Effector CD4-positive, alpha-beta T cell (primary cell): Measurements from ENCODE around the gene VIL1. TPM values are rescaled to one million over a fixed set of nuclear protein-coding genes. Genes with fewer than 3 reads are reported as not detected.

Experiments
- DNase-seq: peaks from one replicate; pipeline ENCODE4 v3.0.0-alpha.2; 2020
- total RNA-seq: gene quantifications from one replicate; lab custom pipeline; 2026; lab: John Stamatoyannopoulos, UW

VIL1 gene
- not detected for total RNA-seq

DNA sequence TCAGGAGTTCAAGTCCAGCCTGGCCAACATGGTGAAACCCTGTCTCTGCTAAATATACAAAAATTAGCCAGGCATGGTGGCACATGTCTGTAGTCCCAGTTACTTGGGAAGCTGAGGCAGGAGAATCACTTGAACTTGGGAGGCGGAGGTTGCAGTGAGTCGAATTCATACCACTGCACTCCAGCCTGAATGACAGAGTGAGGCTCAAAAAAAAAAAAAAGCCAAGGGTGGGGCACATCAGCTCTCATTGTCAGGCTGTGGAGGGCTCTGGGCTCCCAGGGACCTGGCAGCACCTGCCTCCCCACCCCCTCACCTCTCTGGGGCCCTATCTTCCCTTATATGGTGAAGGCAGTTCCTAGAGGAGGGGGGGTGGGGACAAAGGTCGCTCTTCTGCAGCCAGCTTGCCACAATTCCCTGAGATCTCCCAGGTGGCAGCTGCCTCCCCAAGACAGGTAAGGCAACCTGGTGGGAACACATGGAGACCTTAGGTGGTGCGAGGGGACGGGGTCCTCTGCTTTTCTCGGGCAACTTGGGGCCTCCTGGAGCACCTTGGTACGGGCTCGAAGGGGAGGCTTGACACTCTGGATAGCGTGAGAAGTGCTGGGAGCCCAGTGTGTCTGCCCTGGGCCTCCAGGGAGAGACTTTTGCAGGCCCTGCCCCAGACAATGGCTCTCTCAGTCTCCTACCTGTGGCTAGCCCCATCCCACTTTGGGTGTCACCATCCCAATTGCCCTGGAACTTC, at the start of gene VIL1:
Gene VIL1 (plus strand): TSS at position 407 of the 742 bp plus-strand sequence. CDS start 4,656 bp downstream, outside the sequence.
- no peak for DNase-seq

DNA sequence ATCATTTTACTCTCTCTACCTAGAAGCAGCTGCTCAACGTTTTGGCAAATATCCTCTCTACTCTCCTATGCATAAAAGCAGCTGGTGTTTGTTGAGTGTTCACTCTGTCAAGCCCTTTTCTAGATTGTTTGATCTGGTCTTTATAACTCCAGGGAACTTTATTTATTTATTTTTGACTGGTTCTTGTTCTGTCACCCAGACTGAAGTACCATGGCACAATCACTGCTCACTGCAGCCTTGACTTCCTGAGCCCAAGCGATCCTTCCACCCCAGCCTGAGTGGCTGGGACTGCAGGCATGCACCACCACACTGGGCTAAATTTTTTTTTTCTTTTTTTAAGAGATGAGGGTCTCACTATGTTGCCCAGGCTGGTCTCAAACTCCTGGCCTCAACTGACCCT, 49.6 kb upstream of the VIL1 start:
- DNase-seq = no peak

DNA sequence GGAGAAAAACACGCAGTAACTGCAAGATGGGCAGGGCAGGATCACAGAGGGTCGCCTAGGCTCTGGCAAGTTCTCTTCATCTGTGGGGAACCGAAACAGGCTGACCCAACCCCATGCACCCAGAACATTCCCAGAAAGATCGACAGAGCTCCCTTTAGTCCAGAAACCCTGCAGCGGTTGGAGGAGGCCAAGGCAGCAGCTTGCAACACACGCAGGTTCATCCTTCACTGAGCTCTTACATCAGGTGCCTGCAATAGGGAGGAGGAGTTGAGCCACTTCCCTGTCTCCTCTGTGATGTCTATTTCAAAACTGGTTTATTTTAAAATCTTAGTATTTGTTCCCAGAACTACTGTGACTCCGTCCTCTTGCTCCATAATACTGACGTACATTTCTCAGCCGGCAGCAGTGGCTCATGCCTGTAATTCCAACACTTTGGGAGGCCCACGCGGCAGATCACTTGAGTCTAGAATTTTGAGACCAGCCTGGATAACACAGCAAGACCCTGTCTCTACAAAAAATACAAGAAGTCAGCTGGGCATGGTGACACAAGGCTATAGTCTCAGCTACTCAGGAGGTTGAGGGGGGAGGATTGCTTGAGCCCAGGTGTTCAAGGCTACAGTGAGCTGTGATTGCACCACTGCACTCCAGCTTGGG, 48.4 kb upstream of the VIL1 start:
- no peak for DNase-seq

DNA sequence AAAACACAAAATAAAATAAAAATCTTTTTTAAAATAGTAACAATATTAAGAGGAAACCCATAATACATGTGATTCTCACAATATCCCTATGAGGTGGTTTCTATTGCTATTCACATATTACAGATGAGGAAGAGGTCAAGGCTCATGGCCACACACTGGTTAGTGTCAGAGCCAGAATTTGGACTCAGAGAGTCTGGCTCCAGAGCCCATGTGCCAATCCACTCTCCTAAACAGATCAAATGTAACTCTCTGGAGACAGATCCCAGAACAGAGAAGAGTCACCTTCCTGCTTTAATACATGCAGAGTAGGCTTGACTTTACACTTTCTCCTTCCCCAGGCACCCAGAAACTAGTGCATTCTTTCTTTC, 47.0 kb upstream of the VIL1 start:
- DNase-seq = no peak

DNA sequence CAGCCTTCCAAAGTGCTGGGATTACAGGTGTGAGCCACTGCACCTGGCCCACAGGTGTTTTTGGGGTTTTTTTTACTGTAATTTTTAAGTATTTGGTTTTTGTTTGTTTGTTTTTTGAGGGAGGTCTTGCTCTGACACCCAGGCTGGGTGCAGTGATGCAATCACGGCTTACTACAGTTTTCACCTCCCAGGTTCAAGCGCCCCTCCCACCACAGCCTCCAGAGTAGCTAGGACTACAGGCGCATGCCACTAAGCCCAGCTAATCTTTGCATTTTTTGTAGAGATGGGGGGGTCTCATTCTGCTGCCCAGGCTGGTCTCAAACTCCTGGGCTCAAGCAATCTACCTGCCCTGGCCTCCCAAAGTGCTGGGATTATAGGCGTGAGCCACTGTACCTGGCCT, 44.1 kb upstream of the VIL1 start:
- DNase-seq = no peak

DNA sequence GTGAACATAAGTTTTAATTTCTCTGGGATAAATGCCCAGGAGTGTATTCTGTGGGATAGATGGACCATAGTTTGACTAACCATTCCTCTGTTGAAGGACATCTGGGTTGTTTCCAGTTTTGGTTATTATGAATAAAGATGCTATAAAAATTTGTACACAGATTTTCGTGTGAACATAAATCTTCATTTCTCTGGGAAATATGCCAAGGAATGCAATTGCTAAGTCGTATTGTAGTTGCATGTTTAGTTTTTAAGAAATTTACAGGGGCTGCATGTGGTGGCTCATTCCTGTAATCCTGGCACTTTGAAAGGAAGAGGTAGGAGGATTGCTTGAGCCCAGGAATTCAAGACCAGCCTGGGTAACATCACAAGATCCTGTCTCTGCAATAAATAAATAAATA, 43.7 kb upstream of the VIL1 start:
- no peak for DNase-seq

DNA sequence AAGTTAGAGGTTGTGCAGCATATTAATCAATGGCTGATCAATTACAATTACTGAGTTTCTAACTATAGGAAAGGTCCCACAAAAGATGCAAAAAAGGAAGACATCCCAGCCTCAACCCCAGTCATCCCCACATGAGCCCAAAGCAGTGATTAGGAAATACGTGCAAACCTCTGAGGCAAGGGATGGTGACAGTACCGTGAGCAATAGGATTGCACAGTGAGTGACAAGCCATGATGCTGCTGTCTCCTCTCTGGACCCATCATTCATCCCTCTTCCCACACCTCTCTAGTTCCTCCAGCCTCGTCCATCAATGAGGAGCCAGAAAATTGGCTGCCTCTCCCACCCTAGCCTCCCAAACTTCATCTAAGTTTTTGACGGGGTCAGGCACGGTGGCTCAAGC, 40.9 kb upstream of the VIL1 start:
- DNase-seq = no peak

DNA sequence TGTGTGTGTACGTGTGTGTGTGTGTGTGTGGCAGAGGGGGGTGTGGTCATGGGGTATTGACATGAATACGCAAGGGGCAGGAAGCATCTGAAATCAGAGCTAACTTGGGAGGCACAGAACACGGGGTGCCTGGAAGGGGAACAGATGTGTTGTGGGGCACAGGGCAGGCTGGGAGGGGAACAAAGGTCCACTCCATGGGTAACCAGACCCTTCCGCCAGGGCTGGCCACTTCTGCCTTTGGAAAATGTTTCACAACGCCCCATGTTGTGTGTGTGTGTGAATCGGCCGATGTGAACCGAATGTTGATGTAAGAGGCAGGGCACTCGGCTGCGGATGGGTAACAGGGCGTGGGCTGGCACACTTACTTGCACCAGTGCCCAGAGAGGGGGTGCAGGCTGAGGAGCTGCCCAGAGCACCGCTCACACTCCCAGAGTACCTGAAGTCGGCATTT, 37.0 kb upstream of the VIL1 start, which contains the start of gene SLC11A1:
Gene SLC11A1 (plus strand): TSS at position 358 of the 451 bp plus-strand sequence. CDS start 96 bp downstream, outside the sequence.
- no peak for DNase-seq

DNA sequence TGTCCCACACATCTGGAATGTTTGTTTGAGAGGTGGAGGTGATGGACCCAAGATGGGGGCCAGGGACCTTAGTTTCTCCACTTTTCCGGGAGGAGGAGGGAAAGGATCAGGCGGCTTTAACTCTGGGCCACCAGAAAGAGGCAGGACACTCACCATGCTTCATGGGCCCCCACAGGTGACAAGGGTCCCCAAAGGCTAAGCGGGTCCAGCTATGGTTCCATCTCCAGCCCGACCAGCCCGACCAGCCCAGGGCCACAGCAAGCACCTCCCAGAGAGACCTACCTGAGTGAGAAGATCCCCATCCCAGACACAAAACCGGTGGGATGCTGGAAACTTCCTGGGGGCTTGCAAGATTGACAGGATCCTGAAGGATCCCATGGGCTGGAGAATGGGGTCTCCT, 36.1 kb upstream of the VIL1 start:
- no peak for DNase-seq

DNA sequence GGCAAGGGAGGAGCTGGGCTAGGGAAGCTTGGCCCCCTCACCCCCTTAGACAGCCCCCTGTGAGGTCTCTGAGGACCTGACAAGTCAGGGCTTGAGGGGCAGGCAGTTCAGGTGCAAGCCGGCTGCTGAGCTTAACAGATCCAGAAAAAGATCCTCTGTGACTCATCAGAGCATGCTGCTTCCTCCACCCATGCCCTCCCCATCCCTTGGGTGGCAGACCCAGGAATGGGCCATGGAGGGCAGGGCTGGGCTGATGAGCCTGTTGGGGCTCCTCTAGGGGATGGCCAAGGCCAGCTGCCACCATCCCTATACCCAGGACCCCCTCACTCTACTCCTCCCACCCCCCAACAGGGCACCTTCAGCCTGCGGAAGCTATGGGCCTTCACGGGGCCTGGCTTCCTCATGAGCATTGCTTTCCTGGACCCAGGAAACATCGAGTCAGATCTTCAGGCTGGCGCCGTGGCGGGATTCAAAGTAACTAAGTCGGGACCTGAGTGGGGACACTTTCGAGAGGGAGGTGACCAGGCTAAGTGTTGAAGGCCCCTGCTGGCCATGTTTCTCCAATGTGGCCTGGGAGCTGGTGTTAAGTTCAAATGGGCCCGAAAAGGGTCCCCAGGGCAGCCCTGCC, 34.9 kb upstream of the VIL1 start:
- DNase-seq = no peak

DNA sequence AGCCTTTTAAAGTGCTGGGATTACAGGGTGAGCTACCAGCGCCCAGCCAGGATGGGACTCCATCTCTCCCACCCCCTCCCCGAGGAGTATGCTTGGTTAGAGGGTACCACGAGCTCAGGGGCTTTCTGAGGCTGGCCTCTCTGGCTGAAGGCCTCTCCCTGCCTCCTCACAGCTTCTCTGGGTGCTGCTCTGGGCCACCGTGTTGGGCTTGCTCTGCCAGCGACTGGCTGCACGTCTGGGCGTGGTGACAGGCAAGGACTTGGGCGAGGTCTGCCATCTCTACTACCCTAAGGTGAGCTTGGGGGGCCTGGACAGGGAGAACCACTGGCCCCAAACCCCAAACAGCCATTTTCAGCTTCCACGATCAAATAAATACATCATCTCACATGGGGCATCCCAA, 33.9 kb upstream of the VIL1 start:
- DNase-seq = no peak

DNA sequence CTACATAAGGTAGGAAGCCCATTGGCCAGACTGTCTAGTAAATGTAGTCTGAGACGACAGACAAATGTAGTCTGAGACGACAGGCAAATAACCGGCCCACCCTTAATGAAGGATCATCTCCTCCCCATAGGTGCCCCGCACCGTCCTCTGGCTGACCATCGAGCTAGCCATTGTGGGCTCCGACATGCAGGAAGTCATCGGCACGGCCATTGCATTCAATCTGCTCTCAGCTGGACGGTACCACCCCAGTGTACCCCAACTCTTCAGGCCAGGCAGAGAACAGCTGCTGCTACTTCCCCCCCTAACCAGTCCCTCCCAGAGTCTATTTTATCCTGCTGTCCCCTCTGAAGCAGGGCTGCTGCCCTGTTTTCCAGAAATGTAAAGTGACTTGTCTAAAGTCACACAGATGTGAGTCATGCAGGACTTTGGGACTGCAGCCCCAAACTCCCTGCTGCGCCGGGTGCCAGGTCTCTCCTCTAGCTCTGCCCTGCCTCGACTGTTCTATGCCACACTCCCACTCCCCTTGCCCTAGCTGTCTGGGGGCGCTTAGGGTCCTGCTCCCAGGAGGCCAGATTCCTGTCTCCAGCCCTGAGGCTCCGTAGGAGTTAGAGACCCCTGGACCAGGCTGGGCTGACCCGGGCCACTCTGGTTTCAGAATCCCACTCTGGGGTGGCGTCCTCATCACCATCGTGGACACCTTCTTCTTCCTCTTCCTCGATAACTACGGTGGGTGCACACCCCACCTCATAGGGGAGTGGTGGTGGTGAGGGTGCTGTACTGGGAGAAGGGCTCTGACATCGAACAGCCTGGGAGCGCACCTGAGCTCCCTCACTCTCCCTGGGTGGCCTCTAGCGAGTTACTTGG, 32.2 kb upstream of the VIL1 start:
- no peak for DNase-seq

DNA sequence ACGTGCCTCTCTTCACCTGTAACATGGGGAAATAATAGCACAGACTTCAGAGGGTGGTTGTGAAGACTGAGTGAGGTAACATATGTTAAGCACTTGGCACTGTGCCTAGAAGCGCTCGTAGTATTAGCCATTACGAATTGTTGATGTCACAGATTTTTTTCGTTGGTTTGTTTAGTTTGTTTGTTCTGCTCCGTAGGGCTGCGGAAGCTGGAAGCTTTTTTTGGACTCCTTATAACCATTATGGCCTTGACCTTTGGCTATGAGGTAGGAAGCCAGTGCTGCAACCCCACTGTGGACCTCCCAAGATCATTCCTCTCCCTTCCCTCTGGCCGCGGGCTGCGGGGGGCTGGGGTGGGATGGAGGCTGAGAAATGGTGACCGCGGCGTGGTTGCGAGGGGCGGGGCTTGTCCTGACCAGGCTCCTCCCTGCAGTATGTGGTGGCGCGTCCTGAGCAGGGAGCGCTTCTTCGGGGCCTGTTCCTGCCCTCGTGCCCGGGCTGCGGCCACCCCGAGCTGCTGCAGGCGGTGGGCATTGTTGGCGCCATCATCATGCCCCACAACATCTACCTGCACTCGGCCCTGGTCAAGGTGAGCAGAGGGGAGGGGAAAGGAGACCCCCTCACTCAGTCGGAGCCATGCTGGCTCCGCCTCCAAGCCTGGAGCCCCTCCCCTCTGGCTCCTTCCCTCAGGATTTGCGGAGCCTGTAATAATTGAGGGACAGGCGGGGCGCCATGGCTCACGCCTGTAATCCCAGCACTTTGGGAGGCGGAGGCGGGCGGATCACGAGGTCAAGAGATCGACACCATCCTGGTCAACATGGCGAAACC, 31.3 kb upstream of the VIL1 start:
- DNase-seq = no peak

DNA sequence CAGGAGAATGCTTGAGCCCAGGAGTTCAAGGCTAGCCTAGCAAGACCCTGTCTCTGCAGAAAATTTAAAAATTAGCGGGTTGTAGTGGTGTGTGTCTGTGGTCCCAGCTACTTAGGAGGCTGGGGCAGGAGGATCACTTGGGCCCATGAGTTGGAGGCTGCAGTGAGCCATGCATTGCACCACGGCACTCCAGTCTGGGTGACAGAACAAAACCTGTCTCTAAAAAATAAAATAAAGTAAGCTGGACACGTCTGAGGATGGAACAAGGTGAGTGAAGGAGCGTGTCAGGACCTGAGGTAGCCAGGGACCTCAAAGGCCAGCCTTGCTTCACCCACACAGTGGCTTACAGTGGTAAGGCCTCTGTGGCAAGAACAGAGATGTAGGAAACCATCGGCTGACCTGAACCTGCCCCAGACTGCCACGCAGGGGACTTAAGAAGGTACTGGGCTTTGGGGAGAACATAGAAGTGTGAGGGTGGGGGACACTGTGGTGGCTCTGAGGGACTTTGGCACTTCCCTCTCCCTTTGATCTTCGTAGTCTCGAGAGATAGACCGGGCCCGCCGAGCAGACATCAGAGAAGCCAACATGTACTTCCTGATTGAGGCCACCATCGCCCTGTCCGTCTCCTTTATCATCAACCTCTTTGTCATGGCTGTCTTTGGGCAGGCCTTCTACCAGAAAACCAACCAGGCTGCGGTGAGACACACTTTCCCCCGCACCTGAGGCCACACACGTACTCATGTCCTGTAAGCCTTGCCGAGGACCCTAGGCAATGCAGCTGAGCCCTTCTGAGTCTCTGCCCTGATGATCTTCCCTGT, 29.4 kb upstream of the VIL1 start:
- DNase-seq = no peak

DNA sequence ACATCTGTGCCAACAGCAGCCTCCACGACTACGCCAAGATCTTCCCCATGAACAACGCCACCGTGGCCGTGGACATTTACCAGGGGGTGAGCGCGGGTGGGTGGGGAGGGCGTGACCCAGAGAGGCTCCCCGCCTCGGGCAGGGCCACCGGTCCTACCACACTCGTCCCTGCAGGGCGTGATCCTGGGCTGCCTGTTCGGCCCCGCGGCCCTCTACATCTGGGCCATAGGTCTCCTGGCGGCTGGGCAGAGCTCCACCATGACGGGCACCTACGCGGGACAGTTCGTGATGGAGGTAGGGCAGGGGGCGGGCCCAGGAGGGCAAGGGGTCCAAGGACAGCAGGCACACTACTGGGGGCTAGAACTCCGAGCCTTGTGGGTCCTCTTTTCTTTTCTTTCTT, 27.7 kb upstream of the VIL1 start:
- no peak for DNase-seq

DNA sequence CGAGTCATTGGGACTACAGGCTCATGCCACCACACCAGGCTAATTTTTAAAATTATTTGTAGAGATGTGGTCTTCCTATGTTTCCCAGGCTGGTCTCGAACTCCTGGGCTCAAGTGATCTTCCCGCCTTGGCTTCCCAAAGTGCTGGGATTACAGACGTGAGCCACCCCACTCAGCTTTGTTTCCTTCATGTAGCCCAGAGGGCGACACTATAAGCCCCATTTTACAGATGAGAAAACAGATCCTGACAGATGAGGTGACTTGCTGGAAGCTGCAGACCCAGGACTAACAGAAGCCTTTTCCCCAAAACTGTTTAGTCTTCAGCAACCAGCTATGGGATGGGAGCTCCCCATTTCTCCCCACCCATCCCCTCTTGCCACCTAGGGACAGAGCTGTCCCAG, 26.5 kb upstream of the VIL1 start:
- DNase-seq = no peak

DNA sequence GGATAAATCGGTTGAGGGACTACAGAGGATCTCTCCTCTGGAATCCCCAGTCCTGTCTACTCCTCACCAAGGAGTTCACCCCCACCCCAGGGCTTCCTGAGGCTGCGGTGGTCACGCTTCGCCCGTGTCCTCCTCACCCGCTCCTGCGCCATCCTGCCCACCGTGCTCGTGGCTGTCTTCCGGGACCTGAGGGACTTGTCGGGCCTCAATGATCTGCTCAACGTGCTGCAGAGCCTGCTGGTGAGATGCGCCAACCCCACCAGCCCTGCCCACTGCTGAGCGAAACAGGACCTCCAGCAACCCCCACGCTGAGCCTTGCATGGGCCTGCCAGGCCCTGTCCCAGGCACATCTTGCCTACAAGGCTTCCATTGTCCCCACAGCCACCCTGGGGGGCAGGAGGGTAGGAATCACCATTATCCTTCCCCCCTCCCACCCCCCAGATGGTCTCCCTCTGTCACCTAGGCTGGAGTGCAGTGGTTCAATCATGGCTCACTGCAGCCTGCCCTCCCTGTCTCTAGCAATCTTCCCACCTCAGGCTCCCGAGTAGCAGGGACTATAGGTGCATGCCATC, 25.9 kb upstream of the VIL1 start:
- DNase-seq = no peak

DNA sequence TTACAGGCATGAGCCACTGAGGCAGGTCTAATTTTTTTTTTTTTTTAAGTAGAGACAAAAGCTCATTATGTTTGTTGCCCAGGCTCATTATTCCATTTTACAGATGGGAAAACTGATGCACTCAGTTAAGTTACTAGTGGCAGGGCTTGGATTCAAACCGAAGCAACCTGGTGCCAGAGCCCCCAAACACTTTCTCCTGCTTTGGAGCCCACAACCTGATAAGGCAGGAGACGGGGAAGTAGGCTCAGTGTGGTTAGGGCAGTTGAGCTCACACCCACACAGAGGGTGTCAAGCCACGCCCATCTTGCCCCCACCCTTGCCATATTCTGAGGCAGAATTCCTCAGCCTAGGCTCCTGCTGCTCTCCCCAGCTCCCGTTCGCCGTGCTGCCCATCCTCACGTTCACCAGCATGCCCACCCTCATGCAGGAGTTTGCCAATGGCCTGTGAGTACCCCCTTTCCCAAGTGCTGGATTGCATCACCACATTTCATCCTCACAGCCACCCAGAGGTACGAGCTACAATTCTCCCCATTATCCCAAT, 25.1 kb upstream of the VIL1 start:
- no peak for DNase-seq

DNA sequence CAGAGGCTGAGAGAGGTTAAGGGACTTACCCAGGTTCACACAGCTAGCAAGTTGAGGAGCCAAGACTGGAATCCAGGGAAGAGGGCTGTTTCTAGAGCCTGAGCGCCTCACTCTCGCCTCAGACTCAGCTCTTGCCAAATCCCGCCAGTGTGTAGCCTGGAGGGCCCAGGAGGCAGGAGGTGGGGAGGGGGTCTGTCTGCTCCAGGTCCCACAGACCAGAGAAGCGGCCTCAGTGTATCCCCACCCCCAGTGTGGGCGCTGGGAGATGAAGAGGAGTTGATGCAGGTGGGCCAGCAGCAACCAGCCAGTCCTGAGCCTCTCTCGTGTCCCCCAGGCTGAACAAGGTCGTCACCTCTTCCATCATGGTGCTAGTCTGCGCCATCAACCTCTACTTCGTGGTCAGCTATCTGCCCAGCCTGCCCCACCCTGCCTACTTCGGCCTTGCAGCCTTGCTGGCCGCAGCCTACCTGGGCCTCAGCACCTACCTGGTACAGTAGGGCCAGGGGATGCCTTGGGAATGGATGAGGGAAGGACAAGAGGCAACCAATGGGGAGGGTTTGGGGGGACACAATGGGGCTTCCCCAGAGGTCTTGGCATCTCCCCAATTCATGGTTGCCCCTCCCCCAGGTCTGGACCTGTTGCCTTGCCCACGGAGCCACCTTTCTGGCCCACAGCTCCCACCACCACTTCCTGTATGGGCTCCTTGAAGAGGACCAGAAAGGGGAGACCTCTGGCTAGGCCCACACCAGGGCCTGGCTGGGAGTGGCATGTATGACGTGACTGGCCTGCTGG, 24.4 kb upstream of the VIL1 start:
- no peak for DNase-seq

DNA sequence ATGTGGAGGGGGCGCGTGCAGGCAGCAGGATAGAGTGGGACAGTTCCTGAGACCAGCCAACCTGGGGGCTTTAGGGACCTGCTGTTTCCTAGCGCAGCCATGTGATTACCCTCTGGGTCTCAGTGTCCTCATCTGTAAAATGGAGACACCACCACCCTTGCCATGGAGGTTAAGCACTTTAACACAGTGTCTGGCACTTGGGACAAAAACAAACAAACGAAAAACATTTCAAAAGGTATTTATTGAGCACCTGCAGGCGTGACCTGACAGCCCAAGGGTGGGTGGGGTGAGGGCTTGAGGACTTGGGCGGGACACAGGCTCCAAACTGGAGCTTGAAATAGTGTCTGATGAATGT, 23.9 kb upstream of the VIL1 start:
- no peak for DNase-seq
